ENCODE measurements around the gene CREB3L1. TPM values are rescaled to one million over a fixed set of nuclear protein-coding genes. Genes with fewer than 3 reads are reported as not detected.

The CREB3L1 gene
- total RNA-seq, 1 donor from 2014 or later: 9.8 TPM

DNA sequence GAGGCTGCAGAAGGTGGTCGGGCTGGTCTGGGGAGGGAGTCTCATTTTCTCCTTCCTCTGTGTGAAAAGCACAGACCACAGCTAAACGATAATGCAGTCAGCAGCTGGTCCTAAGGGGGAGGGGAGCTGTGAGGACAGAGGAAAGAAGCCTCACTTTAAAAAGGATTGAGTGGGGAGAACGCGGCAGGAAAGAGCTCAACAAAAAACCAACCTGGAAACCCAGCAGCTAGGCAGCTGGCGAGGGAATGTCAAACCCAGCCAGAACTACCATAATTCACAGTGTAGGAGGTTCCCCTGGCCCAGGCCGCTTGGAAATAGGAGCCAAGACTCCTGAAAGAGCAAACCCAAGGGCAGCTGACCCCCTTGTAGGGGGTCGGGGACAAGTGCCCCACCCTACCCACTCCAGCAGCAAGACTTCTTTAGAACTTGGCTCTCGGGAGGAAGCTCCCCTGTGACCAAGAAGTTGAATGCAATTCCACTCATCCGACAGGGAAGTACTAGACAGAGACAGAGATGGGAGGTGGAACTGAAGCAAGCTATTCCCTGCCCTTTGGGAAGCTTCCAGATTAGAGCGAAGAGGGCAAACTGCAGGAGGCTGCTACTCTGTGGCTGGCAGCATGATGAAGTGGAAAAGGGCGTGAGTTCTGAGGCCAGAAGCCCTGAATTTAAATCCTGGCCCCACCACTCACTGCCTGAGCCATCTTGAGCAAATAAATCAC is 53.3 kb downstream of the CREB3L1 start:
- H3K9me3 Mint-ChIP-seq: no peaks in the 10 kb centered on the region
- peaks cover 64% of the 10 kb centered on the region for H3K27me3 Mint-ChIP-seq
- no peak for DNase-seq (ENCODE audit: extremely low spot score, unreplicated experiment)
- peaks cover 36% of the 10 kb centered on the region for H3K4me1 Mint-ChIP-seq (ENCODE audit: unreplicated experiment)
- H3K4me3 Mint-ChIP-seq: peak overlapping the region; percentile 77
- TF ChIP-seq, protein P1, sequence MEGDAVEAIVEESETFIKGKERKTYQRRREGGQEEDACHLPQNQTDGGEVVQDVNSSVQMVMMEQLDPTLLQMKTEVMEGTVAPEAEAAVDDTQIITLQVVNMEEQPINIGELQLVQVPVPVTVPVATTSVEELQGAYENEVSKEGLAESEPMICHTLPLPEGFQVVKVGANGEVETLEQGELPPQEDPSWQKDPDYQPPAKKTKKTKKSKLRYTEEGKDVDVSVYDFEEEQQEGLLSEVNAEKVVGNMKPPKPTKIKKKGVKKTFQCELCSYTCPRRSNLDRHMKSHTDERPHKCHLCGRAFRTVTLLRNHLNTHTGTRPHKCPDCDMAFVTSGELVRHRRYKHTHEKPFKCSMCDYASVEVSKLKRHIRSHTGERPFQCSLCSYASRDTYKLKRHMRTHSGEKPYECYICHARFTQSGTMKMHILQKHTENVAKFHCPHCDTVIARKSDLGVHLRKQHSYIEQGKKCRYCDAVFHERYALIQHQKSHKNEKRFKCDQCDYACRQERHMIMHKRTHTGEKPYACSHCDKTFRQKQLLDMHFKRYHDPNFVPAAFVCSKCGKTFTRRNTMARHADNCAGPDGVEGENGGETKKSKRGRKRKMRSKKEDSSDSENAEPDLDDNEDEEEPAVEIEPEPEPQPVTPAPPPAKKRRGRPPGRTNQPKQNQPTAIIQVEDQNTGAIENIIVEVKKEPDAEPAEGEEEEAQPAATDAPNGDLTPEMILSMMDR (conservative IDR thresholded peaks at IDR 0.05): no peak
- peaks cover 4% of the 10 kb centered on the region for H3K36me3 Mint-ChIP-seq
- H3K27ac Mint-ChIP-seq: peak overlapping the region; percentile 2

DNA sequence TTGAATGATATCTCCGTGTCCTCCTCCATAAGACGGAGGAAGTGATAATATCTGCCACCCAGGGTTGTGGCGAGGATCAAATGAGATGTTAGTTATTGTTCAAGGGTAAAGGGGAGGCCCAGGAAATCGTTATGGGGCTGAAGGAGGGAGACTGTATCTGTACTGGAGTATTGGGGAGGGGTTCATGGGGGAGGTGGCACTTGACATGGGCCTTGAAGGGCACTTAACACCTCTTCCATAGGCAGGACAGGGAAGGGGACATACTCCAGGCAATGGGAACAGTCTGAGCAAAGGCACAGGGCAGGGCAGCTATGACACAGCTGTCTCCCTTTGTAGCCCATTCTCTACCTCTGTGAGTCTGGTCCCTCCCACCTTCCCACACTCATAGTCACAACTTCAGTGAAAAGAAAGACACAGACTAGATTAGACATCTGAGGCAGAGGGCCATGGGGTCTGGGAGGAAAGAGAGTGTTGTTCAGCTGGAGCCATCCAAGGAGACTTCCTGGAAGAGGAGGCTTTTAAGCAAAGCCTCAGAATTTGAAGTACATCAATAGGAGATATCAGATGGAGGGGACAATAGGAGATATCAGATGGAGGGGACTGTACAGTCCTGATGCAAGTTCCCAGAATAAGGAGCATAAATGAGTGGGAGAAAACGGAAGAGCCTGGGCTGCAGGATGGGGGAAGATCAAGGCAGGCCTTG is 54.0 kb downstream of the CREB3L1 start:
- Mint-ChIP-seq H3K27ac (peak overlapping the region; percentile 2), H3K4me1 (ENCODE audit: unreplicated experiment) (peaks cover 40% of the 10 kb centered on the region), H3K4me3 (peak overlapping the region; percentile 77), H3K9me3 (no peaks in the 10 kb centered on the region), H3K36me3 (peaks cover 4% of the 10 kb centered on the region), H3K27me3 (peaks cover 67% of the 10 kb centered on the region)
- no peak for DNase-seq (ENCODE audit: extremely low spot score, unreplicated experiment)
- TF ChIP-seq, protein P1 (conservative IDR thresholded peaks at IDR 0.05): no peak

DNA sequence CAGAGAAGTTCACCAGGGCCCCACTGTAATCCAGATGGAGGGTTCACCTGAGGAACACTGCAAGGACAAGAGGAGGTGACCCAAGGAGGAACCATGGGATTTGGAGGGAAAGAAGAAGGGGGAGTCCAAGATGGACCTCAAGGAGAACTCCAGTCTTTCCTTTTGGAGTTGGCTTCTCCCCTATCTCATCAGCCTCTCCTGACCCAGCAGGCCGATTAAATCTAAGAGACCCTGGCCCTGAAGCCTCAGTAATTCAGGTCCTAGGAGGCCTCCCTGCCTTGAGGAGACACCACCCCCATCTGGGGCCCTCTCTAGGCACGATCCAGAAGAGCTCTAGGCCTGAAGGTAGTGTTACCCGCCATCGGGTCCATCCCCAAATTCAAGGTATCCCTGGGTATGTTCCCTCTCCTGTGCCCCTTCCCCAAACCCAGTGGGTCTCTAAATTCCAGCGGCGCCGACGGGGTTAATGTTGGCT is 54.7 kb downstream of the CREB3L1 start:
- Mint-ChIP-seq H3K4me1 (ENCODE audit: unreplicated experiment) (peaks cover 34% of the 10 kb centered on the region), H3K27me3 (peaks cover 61% of the 10 kb centered on the region), H3K36me3 (peaks cover 4% of the 10 kb centered on the region)

DNA sequence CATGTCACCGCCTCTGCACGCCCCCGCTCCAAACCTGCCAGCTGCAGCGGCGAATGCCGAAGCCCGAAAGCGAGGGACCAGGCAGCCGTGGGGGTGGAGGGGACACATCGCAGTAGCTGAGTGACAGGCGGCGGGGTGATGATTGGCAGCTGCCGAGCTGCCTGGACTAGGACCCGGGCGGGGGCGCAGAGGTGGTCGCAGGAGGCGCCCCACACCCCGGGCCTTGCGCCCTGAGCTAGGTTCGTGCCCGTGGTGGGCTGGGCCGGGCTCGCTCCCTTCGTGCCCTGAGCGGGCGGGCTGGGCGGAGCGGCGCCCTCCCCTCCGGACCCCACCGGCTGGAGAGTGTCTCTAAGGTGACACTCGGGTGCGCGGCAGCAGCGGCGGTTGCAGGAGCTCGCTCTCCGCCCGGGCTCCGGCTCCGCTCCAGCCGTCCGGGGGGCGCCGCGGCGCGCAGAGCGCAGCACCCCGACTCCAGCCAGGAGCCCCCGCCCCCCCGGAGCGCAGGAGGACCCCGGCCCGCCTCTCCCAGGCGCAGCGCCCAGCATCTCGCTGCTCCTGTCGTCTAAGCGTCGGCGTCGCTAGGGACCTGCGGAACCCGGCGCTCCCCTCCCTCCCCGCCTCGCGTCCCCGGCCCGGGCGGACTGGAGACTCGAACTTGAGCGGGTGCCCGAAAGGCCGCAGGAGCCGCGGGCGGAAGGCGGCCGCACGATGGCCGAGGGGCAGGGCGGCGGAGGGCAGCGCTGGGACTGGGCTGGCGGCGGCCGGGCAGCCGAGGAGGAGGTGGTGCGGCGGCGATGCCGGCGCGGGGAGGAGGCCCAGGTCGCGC is 55.3 kb downstream of the CREB3L1 start:
- TF ChIP-seq, protein P1 (conservative IDR thresholded peaks at IDR 0.05): no peak
- DNase-seq (ENCODE audit: extremely low spot score, unreplicated experiment): no peak
- H3K36me3 Mint-ChIP-seq: peaks cover 4% of the 10 kb centered on the region
- H3K4me1 Mint-ChIP-seq (ENCODE audit: unreplicated experiment): peaks cover 30% of the 10 kb centered on the region
- no peaks in the 10 kb centered on the region for H3K9me3 Mint-ChIP-seq
- peaks cover 58% of the 10 kb centered on the region for H3K27me3 Mint-ChIP-seq
- H3K4me3 Mint-ChIP-seq: peak overlapping the region; percentile 77
- H3K27ac Mint-ChIP-seq: no peak overlapping the region

More for the DNA sequence above, 54.7 kb downstream of the CREB3L1 start:
- peak overlapping the region; percentile 77 for H3K4me3 Mint-ChIP-seq
- TF ChIP-seq, protein P1 (conservative IDR thresholded peaks at IDR 0.05): no peak
- H3K9me3 Mint-ChIP-seq: no peaks in the 10 kb centered on the region
- no peak for DNase-seq (ENCODE audit: extremely low spot score, unreplicated experiment)
- no peak overlapping the region for H3K27ac Mint-ChIP-seq

DNA sequence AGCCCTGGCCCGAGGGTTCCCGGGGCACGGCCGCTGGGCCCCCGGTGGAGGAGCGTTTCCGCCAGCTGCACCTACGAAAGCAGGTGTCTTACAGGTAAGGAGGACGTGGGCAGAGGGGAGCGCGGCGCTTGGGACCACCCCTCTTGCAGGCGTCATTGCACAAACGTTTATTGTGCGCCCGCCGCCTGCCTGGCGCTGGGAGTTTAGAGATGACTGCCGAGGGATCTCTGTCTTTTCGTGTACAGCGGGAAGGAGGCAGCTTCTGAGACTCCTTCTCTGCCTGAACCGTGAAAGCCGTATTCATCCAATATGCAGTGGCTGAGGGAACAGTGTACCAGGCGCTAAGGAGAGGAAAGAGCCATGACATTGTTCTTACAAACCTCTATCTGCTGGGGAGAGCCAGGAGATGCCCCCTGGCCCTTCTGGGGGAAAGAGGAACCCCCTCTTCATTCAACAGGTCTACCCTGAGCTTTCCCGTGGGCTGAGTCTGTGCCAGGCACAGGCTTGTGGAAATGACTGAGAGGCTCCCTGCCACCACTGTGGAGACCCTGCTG is 56.0 kb downstream of the CREB3L1 start:
- H3K4me3 Mint-ChIP-seq: peak overlapping the region; percentile 76
- peaks cover 4% of the 10 kb centered on the region for H3K36me3 Mint-ChIP-seq
- no peak for DNase-seq (ENCODE audit: extremely low spot score, unreplicated experiment)
- TF ChIP-seq, protein P1 (conservative IDR thresholded peaks at IDR 0.05): no peak
- H3K27me3 Mint-ChIP-seq: peaks cover 57% of the 10 kb centered on the region
- no peak overlapping the region for H3K27ac Mint-ChIP-seq
- H3K4me1 Mint-ChIP-seq (ENCODE audit: unreplicated experiment): peaks cover 31% of the 10 kb centered on the region
- no peaks in the 10 kb centered on the region for H3K9me3 Mint-ChIP-seq

All from type B pancreatic cell (in vitro differentiated cells).